AG09309 (cell line): ENCODE results near the gene LELP1.
"Not testable (repeated sequence)": the region's sequence is repeated elsewhere in the genome, so short reads cannot be mapped to it uniquely, and the experiment has no call there.

ENCODE experiments used
- DNase-seq: peaks from one replicate; pipeline ENCODE4 v3.0.0-alpha.2; 2010; ENCODE audit warnings: low read depth
- H3K4me3 ChIP-seq: 2 replicates; pipeline ENCODE4 v1.5.1; 2011; ENCODE audit warnings: mild to moderate bottlenecking, low read depth, low read length, moderate library complexity; ENCODE audit not compliant: control insufficient read depth
- TF ChIP-seq, protein P1 (sequence below): IDR thresholded peaks from 2 replicates; pipeline ENCODE4 v1.5.1; 2011; ENCODE audit warnings: mild to moderate bottlenecking, low read depth, low read length, inconsistent platforms; ENCODE audit not compliant: insufficient read depth, control insufficient read depth; ENCODE audit errors: missing control alignments

LELP1 gene

DNA sequence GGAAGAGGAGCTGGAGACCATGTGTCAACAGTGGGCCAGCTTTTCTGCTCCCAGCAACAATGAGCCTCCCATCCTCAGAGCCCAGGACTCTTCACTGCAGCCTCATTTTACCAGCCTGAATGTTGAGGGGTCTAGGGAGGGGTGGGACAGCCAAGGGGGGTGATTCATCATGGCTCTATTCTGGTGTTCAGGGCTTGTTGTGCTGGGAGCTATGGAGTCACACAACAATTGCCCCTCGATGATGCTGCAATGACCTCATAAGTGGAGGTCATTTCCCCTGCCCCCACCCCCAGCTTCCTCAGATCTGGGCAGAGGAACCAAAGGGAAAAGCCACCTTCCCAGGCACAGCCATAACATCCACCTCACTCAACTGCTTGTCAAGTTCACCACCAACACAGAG lies at the start of gene LELP1:
Gene LELP1, plus strand, starts transcription at position 301 of the 400 bp plus-strand sequence. CDS start 1,278 bp downstream, outside the sequence.
- no peak for DNase-seq
- TF ChIP-seq, protein P1, sequence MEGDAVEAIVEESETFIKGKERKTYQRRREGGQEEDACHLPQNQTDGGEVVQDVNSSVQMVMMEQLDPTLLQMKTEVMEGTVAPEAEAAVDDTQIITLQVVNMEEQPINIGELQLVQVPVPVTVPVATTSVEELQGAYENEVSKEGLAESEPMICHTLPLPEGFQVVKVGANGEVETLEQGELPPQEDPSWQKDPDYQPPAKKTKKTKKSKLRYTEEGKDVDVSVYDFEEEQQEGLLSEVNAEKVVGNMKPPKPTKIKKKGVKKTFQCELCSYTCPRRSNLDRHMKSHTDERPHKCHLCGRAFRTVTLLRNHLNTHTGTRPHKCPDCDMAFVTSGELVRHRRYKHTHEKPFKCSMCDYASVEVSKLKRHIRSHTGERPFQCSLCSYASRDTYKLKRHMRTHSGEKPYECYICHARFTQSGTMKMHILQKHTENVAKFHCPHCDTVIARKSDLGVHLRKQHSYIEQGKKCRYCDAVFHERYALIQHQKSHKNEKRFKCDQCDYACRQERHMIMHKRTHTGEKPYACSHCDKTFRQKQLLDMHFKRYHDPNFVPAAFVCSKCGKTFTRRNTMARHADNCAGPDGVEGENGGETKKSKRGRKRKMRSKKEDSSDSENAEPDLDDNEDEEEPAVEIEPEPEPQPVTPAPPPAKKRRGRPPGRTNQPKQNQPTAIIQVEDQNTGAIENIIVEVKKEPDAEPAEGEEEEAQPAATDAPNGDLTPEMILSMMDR, result no peak
- H3K4me3 ChIP-seq, result no peak within 1 kb of the TSS

DNA sequence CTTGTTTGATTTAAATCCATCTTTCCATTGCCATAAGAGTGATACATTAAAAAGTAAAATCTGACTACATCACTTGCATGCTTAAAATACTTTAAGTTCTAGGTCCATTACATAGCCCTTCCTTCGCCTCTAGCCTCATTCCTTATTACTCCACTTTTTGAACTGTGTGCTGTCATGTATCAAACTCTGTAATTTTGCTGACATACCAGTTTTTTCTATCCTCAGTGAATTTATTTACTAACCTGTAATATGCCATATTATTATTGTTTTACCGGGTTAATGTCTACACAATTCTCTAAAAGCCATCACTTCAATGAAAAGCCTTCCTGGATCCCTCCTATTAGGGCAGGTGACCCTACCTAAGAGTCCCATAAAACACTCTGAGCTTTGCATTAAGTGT lies 47.7 kb upstream of the LELP1 start:
- H3K4me3 ChIP-seq, result no peak overlapping the region
- DNase-seq, result no peak
- TF ChIP-seq, protein P1, result no peak

DNA sequence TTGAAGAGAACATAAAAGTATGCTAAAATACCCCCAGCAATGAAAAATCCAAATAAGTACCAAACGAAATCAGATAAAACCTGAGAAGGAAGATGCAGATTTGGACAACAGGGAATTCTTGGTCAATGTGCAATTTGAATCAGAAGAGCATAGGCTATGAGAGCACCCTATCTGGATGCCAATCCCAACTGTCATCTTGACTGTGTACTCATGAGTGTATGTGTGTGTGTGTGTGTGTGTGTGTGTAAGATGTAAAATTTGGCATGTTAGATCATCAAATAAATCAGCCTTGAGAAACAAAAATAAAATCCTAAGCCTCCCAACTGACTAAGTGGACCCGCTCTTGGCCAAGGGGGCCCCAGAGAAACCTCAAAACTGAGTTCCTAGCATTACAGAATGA lies 34.5 kb upstream of the LELP1 start:
- TF ChIP-seq, protein P1, result no peak
- no peak overlapping the region for H3K4me3 ChIP-seq
- no peak for DNase-seq

DNA sequence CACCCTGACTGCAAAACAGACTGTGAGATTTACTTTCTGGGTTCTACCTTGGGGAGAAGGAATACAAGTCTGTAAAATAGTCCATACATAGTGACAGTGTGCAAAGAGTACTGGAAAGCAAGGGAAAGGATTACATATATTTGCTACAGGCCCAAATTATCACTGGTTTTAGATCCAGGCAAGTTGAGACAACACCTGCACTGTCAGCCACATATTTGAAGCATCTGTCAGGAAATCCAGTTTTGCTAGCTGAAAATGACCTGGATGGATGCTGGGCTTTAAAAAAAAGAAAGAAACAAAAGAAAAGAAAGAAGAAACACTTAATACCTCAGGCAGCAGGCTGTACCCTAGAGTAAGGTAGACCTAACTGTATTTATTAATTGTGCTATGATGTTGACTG lies 28.6 kb upstream of the LELP1 start:
- TF ChIP-seq, protein P1, result no peak
- H3K4me3 ChIP-seq, result no peak overlapping the region

DNA sequence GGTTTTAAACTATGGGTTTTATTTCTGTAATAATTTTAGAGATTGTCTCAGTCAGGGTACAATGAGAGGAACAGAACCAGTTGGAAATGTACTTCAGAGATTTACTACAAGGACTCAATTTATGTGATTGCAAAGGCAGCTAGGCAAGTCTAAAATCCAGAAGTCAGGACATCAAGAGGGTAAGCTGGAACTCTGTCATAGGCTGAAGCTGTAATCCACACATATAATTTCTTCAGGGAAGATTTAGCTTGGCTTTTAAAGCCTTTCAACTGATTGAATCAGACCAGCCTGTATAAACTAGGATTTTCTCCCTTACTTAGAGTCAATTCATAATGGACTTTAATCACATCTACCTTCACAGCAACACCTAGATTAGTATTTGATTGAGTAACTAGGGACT lies 24.3 kb upstream of the LELP1 start:
- TF ChIP-seq, protein P1, result no peak
- DNase-seq, result no peak
- H3K4me3 ChIP-seq, result no peak overlapping the region

More for the DNA sequence above, 28.6 kb upstream of the LELP1 start:
- no peak for DNase-seq

DNA sequence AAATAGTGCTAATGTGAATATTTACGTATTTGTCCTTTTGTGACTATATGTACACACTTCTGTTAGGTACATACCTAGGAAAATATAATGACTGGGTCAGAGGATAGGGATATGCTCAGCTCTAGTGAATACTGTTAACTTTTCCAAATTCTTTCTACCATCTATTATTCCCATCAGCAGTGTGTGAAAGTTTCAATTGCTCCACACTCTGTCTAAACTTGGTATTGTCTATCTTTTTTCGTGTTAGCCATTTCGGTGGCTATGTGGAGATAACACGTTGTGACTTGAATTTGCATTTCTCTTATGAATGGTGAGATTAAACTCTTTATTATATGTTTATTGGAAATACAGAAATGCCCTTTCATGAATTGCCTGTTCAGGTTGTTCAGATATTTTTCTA lies 22.7 kb upstream of the LELP1 start:
- no peak for DNase-seq
- no peak overlapping the region for H3K4me3 ChIP-seq
- TF ChIP-seq, protein P1, result no peak

DNA sequence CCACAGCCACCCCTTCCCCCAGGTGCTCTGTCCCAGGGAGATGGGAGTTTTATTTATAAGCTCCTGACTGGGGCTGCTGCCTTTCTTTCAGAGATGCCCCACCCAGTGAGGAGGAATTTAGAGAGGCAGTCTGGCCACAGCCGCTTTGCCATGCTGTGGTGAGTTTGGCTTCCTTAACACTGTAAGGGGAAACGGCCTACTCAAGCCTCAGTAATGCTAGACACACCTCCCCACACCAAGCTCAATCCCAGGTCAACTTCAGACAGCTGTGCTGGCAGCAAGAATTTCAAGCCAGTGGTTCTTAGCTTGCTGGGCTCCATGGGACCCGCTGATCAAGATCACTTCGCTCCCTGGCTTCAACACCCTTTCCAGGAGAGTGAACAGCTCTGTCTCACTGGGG lies 14.9 kb upstream of the LELP1 start:
- not testable (repeated sequence) for DNase-seq, H3K4me3 ChIP-seq
